Measurements from ENCODE around the gene MGAT4C. TPM values are rescaled to one million over a fixed set of nuclear protein-coding genes. Genes with fewer than 3 reads are reported as not detected.

MGAT4C gene
- total and polyA plus RNA-seq, 11 donors: 0.13 to 15.5 (median 4.6) TPM

DNA sequence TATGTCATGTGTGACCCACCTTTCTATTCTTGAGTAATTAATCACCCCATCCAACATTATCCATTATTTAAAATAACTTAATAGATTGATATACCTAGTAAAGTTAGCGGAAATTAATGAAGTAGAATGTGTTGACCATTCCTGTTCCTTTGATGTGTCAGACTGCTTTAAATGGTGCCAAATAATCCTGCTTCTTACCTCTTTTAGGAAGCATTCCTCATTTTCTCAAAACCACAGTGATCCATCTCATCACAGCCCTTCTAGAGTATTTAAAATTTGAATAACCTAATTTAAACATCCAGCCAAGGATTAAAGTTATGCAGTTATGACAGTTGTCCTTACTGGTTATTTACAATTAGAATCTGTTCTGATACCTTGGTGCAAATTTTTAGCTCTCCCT is 6.9 kb downstream of the MGAT4C start:
- 94 to 98% (median 96%) methylated on average over 1 of the region's 1 CpG for whole genome bisulfite sequencing, 4 donors

DNA sequence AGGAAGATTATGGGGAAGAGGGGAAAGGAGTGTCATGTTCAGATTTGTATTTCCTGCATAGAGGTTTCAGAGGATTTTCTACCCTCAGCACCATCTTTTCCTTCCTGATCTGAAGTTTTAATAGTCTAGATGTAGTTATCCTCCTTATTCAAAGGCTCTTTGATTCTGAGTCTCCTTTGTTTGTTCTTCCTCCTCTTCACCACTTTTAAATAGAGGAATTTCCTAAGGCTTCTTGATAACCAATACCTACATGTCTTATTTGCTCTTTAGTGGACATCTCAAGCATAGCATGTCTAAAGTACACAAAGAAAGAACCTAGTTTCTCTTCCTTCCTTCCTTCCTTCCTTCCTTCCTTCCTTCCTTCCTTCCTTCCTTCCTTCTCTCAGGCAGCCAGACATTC is 8.3 kb downstream of the MGAT4C start:
- no peak overlapping the region for H3K4me3 ChIP-seq
- intact Hi-C loops (cut with DNase I): no loop called here
- H3K27me3 ChIP-seq: no peaks in the 10 kb centered on the region
- DNase-seq (no peak), ATAC-seq (no peak)
- H3K4me1 ChIP-seq: no peaks in the 10 kb centered on the region
- no peak overlapping the region for H3K27ac ChIP-seq
- H3K9me3 ChIP-seq: no peaks in the 10 kb centered on the region
- H3K36me3 ChIP-seq: no peaks in the 10 kb centered on the region
- TF ChIP-seq, protein P1, sequence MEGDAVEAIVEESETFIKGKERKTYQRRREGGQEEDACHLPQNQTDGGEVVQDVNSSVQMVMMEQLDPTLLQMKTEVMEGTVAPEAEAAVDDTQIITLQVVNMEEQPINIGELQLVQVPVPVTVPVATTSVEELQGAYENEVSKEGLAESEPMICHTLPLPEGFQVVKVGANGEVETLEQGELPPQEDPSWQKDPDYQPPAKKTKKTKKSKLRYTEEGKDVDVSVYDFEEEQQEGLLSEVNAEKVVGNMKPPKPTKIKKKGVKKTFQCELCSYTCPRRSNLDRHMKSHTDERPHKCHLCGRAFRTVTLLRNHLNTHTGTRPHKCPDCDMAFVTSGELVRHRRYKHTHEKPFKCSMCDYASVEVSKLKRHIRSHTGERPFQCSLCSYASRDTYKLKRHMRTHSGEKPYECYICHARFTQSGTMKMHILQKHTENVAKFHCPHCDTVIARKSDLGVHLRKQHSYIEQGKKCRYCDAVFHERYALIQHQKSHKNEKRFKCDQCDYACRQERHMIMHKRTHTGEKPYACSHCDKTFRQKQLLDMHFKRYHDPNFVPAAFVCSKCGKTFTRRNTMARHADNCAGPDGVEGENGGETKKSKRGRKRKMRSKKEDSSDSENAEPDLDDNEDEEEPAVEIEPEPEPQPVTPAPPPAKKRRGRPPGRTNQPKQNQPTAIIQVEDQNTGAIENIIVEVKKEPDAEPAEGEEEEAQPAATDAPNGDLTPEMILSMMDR (IDR thresholded peaks at IDR 0.05): no peak
- TF ChIP-seq POLR2A (IDR thresholded peaks at IDR 0.05): no peak

More for the DNA sequence above, 6.9 kb downstream of the MGAT4C start:
- H3K36me3 ChIP-seq: no peaks in the 10 kb centered on the region
- H3K4me3 ChIP-seq: no peak overlapping the region
- intact Hi-C loops (cut with DNase I): no loop called here
- no peaks in the 10 kb centered on the region for H3K4me1 ChIP-seq
- TF ChIP-seq POLR2A (IDR thresholded peaks at IDR 0.05): no peak
- TF ChIP-seq, protein P1 (IDR thresholded peaks at IDR 0.05): no peak
- no peaks in the 10 kb centered on the region for H3K27me3 ChIP-seq
- no peak for ATAC-seq
- no peaks in the 10 kb centered on the region for H3K9me3 ChIP-seq
- no peak for DNase-seq
- peak overlapping the region in 3 of 12 donors; percentile 13 to 49 (median 40) for H3K27ac ChIP-seq

DNA sequence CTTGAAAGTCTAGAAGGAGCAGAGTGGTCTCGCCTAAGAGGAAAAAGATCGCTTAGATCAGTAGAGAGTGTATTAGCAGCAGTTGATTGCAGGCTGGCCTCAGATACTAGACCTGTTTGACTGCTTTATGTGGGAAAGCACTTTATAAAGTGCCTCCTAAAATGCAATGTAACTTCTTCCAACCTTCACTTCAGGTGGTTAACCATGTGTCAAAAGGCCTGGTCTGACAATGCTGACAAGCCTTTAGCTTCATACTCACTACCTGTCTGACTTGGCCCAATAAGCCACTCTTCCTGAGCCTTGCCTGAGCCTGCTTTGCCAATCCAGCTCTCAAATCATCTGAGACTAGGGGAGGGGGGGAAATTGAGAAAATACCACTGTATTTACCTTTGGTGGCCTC is 14.6 kb downstream of the MGAT4C start:
- no peak for ATAC-seq

DNA sequence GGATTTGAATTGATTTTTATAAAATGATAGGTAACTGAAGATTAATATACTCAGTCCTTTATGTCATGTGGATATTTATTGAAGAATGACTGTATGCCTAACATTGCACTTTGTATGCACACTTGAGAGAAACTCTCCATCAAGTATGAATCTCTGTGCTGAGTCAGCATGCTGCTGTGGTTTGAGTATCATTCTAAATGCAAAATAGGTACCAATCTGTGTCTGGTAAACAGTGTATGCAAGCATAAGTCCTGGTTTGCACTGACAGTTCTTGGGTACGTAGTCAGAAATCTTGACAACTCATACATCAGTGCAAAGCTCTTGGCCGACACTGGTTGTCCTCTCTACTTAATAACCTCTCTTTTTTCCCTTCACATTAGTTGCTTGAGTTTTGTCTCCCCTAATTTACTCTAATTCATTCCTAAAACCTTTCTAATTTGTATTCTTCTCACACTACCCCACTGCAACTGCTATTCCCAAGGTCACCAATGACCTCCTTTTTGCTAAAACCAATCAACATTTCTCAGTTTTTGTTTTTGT is 21.8 kb downstream of the MGAT4C start:
- DNase-seq (no peak), ATAC-seq (no peak)
- intact Hi-C loops (cut with DNase I): no loop called here
- H3K4me1 ChIP-seq: no peaks in the 10 kb centered on the region
- H3K36me3 ChIP-seq: no peaks in the 10 kb centered on the region
- no peaks in the 10 kb centered on the region for H3K27me3 ChIP-seq
- no peaks in the 10 kb centered on the region for H3K9me3 ChIP-seq
- H3K27ac ChIP-seq: no peak overlapping the region
- WGBS, 4 donors: 81 to 92% (median 86%) methylated on average over 2 of the region's 2 CpGs
- no peak overlapping the region for H3K4me3 ChIP-seq
- TF ChIP-seq POLR2A (IDR thresholded peaks at IDR 0.05): no peak
- TF ChIP-seq, protein P1 (IDR thresholded peaks at IDR 0.05): no peak

More for the DNA sequence above, 14.6 kb downstream of the MGAT4C start:
- Histone ChIP-seq H3K4me3 (no peak overlapping the region), H3K4me1 (no peaks in the 10 kb centered on the region), H3K36me3 (no peaks in the 10 kb centered on the region), H3K27me3 (no peaks in the 10 kb centered on the region), H3K27ac (no peak overlapping the region), H3K9me3 (no peaks in the 10 kb centered on the region)
- WGBS, 4 donors: 91 to 100% (median 94%) methylated on average over 2 of the region's 2 CpGs
- intact Hi-C loops (cut with DNase I): no loop called here
- no peak for DNase-seq
- TF ChIP-seq, protein P1 (IDR thresholded peaks at IDR 0.05): no peak
- TF ChIP-seq POLR2A (IDR thresholded peaks at IDR 0.05): no peak
